GM19240 (cell line): ENCODE results near the gene FMNL1.
A peak's percentile ranks its signal among the peaks of the same experiment; 100 is the strongest.
"Not testable (repeated sequence)": the region's sequence is repeated elsewhere in the genome, so short reads cannot be mapped to it uniquely, and the experiment has no call there.

Experiments
- DNase-seq: peaks from one replicate; pipeline ENCODE4 v3.0.0; 2011; ENCODE audit warnings: low spot score; ENCODE audit not compliant: insufficient read length

The FMNL1 gene

GRCh38 chr17:45235416-45236281, 14.0 kb downstream of the FMNL1 start:
- peak; percentile 79 for DNase-seq

- DNase-seq, result no peak
These were observed 14.6 kb downstream of the FMNL1 start for GRCh38 chr17:45236282-45236606.

- no peak for DNase-seq
These were observed 16.0 kb downstream of the FMNL1 start for GRCh38 chr17:45237686-45238085.

GRCh38 chr17:45238155-45238774, 16.6 kb downstream of the FMNL1 start:
- no peak for DNase-seq

- no peak for DNase-seq
These were observed 19.2 kb downstream of the FMNL1 start for GRCh38 chr17:45240905-45241327.

- DNase-seq, result no peak
These were observed 19.8 kb downstream of the FMNL1 start for GRCh38 chr17:45241328-45242028.

GRCh38 chr17:45242029-45242414, 20.3 kb downstream of the FMNL1 start:
- no peak for DNase-seq

GRCh38 chr17:45243750-45244149, 22.1 kb downstream of the FMNL1 start:
- no peak for DNase-seq

- DNase-seq, result no peak
These were observed 23.3 kb downstream of the FMNL1 start for GRCh38 chr17:45244725-45245656.

GRCh38 chr17:45246338-45246737, 24.7 kb downstream of the FMNL1 start:
- DNase-seq, result no peak

GRCh38 chr17:45246861-45247428, 25.3 kb downstream of the FMNL1 start:
- DNase-seq, result peak; percentile 52

GRCh38 chr17:45247429-45248131, 25.9 kb downstream of the FMNL1 start:
- DNase-seq, result peak; percentile 99

- peak; percentile 95 for DNase-seq
These were observed 26.7 kb downstream of the FMNL1 start for GRCh38 chr17:45248132-45248957.

- DNase-seq, result no peak
These were observed 30.2 kb downstream of the FMNL1 start for GRCh38 chr17:45251931-45252330.

GRCh38 chr17:45253237-45253636, 31.6 kb downstream of the FMNL1 start:
- not testable (repeated sequence) for DNase-seq

- no peak for DNase-seq
These were observed 32.2 kb downstream of the FMNL1 start for GRCh38 chr17:45253879-45254278.

GRCh38 chr17:45255358-45255757, 33.7 kb downstream of the FMNL1 start:
- DNase-seq, result no peak

GRCh38 chr17:45256114-45256966, 34.7 kb downstream of the FMNL1 start:
- DNase-seq, result no peak
